Measurements from ENCODE around the gene C12orf75. TPM values are rescaled to one million over a fixed set of nuclear protein-coding genes. Genes with fewer than 3 reads are reported as not detected.

Gene C12orf75
- total and polyA plus RNA-seq, 2 donors (not counting 3 experiments of a cell fraction or from before 2014, with no cell fraction given), result 23.6 to 60.7 TPM

DNA sequence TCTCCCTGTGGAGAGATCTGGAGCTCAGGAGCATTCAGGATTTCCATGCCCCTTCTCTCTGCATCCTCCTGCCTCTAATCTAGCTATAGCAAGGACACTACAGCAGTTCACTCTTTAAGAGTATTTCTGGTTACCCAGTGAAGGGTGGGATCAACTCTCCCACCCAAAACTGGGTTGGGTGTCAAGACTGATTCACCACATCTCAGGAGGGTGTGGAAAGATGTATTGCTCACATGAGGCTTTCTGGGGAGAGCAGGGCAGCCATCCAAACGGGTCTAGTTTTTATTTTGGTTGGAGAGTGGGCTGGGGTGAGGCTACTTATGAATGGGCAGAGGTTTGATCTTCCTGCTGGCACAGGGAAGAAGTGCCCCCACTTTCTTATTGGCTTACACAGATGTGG is 18.6 kb downstream of the C12orf75 start:
- no peak overlapping the region for H3K27ac ChIP-seq (ENCODE audit: insufficient read depth, low read depth, low read length)
- no peak for FAIRE-seq
- no peaks in the 10 kb centered on the region for H3K9me3 ChIP-seq (replicated peaks; ENCODE audit: control insufficient read depth, insufficient read depth, low read length)
- dilution Hi-C loops (cut with MboI; ENCODE audit: extremely low pct_ligation_motif_present, low sequenced_read_pairs), result no loop called here
- peaks cover 7% of the 10 kb centered on the region for H3K4me1 ChIP-seq (ENCODE audit: control insufficient read depth, extremely low read depth, insufficient read depth, low read length)
- no peaks in the 10 kb centered on the region for H3K27me3 ChIP-seq (ENCODE audit: control insufficient read depth in 2 of 2, insufficient read depth in 2 of 2, low read length in 2 of 2)
- no TSS peak for BruUV-seq (replicated peaks)
- no peaks in the 10 kb centered on the region for H3K9me1 ChIP-seq (replicated peaks; ENCODE audit: control insufficient read depth, extremely low read depth, insufficient read depth, low read length)
- peaks cover 12% of the 10 kb centered on the region for H3K79me2 ChIP-seq (ENCODE audit: control insufficient read depth, insufficient read depth, low read length)
- no peaks in the 10 kb centered on the region for H4K20me1 ChIP-seq (replicated peaks; ENCODE audit: control insufficient read depth, extremely low read depth, insufficient read depth, low read length)
- H2AFZ ChIP-seq (ENCODE audit: low read depth, low read length), result no peak overlapping the region
- ChIA-PET CTCF (interaction anchor here (1.1 kb wide), 1 partner anchor 13 kb away, joined by 4 read pairs; no protein-coding TSS in a partner anchor), POLR2A (no interaction called here)
- intact Hi-C loops (cut with micrococcal nuclease), result no loop called here
- DNase-seq (ENCODE audit: low read depth, low spot score), result no peak
- H3K4me2 ChIP-seq (ENCODE audit: insufficient read depth, low read length), result no peak overlapping the region
- H3K4me3 ChIP-seq (replicated peaks in 1 of 3; ENCODE audit: insufficient read depth in 1 of 3, low read depth in 1 of 3, low read length in 3 of 3), result no peak overlapping the region
- peaks cover 0 to 3% of the 10 kb centered on the region in 2 experiments for H3K36me3 ChIP-seq (ENCODE audit: control insufficient read depth in 2 of 2, extremely low read depth in 1 of 2, insufficient read depth in 2 of 2, low read length in 2 of 2)
- no peak overlapping the region for H3K9ac ChIP-seq (replicated peaks; ENCODE audit: extremely low read depth, insufficient read depth, low read length)
- TF ChIP-seq POLR2A (IDR thresholded peaks at IDR 0.05; ENCODE audit: low read depth, low read length) (no peak), MYC (IDR thresholded peaks at IDR 0.05; ENCODE audit: low read depth, low read length) (no peak), MAX (IDR thresholded peaks at IDR 0.05; ENCODE audit: insufficient read depth, insufficient read length) (no peak), EZH2 (IDR thresholded peaks at IDR 0.05; ENCODE audit: borderline replicate concordance, low read depth, low read length, severe bottlenecking) (no peak), JUN (IDR thresholded peaks at IDR 0.05; ENCODE audit: borderline replicate concordance, insufficient read depth, insufficient read length, low read depth) (no peak), CTCF (IDR thresholded peaks at IDR 0.05; ENCODE audit: extremely low read depth in 1 of 2, insufficient read depth in 1 of 2, low read depth in 1 of 2, low read length in 2 of 2) (no peak), POLR2AphosphoS5 (IDR thresholded peaks at IDR 0.05; ENCODE audit: insufficient read depth, low read depth, low read length) (no peak), GATA2 (IDR thresholded peaks at IDR 0.05; ENCODE audit: insufficient read depth, insufficient read length, low read depth, low read length) (no peak)
